ENCODE measurements around the gene VAV2. TPM values are rescaled to one million over a fixed set of nuclear protein-coding genes. Genes with fewer than 3 reads are reported as not detected.

The VAV2 gene
- total RNA-seq, 1 experiment from 2014 or later = 22.8 TPM

DNA sequence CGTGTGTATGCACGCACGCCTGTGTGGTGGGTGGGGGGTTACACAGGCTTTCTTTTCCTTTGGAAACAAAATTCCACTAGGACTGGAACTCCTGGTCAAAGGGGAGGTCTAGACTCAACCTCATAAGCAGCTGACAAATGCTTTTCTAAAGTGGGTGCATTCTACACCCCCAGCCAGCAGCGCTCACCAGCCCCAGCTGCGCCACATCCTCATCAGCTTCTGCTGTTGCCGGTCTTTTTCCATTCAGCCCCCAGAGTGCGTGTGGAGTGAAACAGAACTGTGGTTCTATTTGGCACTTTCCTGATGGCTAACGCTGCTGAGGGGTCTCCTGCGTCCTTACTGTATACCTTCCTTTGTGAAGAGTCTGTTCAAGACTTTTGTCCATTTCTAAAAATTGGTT is 176.3 kb downstream of the VAV2 start:
- Histone ChIP-seq H3K9me3 (no peaks in the 10 kb centered on the region), H3K27me3 (no peaks in the 10 kb centered on the region), H3K36me3 (no peaks in the 10 kb centered on the region; the same call in 1 of the 2 replicates), H3K4me3 (no peak overlapping the region)
- no peak for DNase-seq

DNA sequence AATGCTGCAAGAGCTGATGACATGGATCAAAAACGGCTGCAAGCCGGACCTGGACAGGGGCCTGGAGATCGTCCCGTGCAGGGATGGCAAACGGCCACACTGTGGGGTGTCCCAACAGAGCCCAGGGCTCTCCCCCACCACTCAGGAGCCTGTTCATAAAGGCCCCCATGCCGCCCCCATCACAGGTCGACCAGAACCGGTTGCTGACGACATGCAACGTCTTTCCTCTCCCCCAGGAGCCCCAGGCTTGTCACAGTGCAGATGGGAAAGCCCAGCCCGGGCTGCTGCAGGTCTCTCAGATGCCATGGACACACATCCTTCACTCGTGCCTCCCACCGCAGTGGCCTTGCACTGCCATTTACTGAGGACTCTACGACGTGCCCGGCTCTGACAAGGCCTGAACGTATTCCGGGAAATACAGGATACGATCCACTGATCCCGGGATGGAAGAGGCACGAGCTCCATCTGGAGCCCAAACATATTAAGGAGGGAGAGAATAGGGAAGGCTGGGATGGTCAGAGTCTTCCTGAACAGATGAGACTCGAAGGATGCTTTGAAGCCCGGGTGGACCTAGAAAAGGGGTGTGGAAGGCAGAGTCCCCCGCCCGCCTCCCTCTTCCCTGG is 177.4 kb downstream of the VAV2 start:
- H3K4me3 ChIP-seq = no peak overlapping the region
- H3K9me3 ChIP-seq = no peaks in the 10 kb centered on the region
- H3K36me3 ChIP-seq = no peaks in the 10 kb centered on the region; the same call in 1 of the 2 replicates
- H3K27me3 ChIP-seq = no peaks in the 10 kb centered on the region
- no peak for DNase-seq

DNA sequence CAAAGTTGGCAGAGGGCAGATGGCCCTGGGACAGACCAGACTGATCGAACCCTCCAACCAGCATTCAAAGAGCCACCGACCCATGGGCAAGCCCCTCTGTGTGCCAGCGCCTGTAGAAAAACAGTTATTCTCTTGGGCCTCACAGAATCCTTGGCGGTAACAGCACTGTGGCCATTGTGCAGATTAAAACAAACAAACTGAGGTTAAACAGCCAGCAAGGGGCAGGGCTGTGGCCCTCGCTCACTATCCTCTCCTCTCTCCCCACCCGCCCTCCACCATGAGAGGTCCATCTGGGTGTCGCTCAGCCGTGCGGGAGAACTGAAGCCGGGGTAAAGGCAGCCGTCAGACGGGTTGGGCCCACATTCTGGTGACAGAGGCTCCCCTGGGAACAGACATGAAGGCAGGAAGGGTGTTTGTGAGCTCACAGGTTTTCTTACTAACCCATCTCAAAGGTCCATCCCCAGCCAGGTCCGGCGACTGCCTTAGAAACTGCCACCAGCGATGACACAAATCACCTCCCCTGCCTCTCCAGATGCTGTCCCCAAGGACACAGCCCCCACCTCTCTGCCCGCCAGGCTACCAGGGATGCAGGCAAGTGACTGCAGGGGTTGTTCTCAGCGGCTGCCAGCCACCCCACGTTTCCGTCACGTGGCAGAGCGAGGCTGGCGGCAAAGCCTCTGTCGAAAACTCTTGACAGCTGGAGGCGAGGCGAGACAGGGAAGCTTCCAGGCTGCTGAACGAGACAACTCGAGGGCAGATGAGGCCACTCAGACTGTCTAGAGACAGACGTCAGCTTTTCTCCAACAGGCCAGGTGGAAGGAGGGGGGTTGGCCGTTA is 178.2 kb downstream of the VAV2 start:
- H3K36me3 ChIP-seq = no peaks in the 10 kb centered on the region; the same call in none of the 2 replicates
- no peaks in the 10 kb centered on the region for H3K9me3 ChIP-seq
- no peaks in the 10 kb centered on the region for H3K27me3 ChIP-seq
- no peak for DNase-seq
- H3K4me3 ChIP-seq = no peak overlapping the region

DNA sequence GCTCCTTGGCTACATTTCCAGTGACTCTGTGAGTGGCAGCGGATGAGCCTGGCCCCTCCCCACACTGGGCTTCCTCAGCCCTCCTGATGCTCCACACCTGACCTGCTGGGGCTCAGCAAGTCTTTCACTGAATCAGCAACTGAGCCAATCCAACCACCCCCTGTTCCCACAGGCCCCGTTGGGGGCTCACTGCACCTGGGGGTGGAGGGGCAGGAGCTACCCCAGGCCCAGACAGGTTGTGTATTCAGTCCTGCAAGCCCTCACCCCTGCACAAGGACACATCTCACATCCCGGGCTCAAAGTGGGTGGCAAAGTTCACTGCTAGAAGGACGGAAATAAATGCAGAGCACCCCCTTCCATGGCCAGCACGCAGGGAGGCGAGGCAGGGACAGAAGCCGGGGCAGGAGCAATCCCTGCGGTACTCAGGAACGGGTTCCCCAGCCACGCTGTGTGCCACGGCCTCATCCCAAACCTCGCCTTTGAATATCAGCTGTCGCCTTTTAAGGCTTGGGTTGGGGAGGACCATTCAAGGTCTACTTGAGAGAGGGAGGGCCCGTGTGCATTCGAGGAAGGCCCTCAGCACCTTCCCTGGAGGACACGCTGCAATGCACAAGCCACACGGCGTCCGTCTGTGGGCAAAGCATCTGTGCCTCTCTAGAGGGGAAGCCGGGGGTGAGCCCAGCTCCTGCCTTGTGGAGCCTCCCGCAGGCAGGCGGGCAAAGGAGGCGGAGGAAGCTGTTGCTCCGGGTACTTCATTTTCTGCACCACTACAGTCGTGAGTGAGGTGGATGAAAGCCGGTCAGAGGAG is 179.0 kb downstream of the VAV2 start:
- no peak for DNase-seq
- Histone ChIP-seq H3K36me3 (no peaks in the 10 kb centered on the region; the same call in none of the 2 replicates), H3K9me3 (no peaks in the 10 kb centered on the region), H3K4me3 (no peak overlapping the region), H3K27me3 (no peaks in the 10 kb centered on the region)

DNA sequence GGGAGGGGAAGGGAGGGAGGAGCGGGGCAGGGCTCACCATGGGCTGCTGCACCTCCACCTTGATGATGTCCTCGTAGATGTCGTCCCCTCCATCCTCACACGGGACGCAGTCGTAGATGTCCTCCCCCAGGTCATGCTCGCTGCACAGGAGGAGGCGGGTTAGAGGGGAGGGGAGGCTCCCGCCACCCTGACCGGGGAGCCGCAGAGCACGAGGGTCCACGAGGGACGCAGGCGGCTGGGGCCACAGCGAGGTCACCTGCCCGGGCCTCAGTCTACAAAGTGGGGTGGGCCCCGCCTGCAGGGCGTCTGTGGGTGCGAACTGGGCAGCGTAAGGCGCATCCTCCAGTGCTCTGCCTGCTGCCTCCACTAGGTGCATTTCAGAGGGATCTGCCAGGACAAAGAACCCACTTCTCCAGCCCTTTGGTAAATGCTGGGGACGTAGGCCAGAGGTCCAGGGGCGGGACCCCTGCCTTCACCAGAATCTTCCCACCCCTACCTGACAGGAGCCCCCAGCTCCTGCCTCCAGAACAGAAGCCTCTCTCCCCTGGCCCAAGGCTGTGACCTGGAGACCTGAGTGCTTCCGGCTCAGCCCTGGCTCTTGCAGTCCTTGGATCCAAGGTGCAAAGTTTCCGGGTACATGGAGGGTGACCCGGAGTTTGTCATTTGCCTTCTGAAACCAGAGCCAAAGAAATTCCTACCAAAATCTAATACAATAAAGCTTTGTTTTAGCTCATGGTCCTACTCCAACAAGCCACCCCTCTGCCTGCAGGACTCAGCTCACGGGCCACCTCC is 179.9 kb downstream of the VAV2 start:
- Histone ChIP-seq H3K36me3 (peaks cover 5% of the 10 kb centered on the region), H3K9me3 (no peaks in the 10 kb centered on the region), H3K27me3 (no peaks in the 10 kb centered on the region), H3K4me3 (no peak overlapping the region)
- DNase-seq = no peak

DNA sequence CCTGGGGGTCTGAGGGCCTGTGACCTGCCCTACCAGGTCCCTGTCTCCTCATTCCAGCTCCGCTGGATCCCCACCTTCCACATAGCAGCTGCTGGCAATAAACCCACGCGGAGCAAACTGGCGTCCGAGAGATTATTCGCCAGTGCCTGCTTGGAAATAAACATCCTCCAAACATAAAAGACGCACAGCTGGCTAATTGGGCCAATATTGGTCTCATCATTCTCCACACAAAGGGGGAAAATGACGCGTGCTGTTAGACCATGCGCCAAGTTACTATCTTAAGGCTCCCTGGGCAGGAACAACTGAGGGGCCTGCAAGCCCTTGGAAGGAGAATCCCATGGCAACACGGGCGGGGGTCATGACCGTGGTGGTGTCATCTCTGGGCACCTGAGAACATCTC is 180.7 kb downstream of the VAV2 start:
- Histone ChIP-seq H3K27me3 (no peaks in the 10 kb centered on the region), H3K4me3 (no peak overlapping the region), H3K9me3 (no peaks in the 10 kb centered on the region), H3K36me3 (peaks cover 5% of the 10 kb centered on the region)
- DNase-seq = no peak

DNA sequence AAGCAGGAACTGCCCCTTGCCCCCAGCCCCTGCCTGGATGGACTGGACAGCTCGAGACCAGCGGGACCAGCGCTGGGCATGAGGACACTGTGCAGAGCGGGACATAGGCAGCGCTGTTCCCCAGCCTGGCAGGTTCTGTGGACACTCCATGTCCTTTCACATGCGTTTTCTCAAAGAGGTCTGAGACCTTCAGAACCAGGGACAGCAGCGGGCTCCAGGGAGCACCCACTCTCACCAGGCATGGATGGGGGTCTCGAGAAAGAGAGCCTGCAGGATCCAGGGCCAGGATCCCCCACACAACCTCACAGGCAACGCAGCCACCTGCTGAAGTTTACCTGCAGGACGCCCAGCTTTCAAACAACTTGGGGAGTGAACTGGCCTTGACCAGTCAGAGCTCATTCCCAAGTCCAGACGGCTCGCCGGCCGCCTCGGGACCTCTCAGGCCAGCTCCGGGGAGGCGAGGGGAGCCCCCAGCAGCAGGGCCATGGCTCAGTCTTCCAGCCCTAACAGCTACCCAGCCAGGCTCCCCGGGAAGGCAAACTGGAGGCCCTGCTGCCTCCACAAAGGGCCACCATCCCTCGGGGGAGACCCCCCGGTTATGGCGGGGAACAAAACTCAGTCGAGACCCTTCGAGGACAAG is 181.4 kb downstream of the VAV2 start:
- DNase-seq = no peak
- Histone ChIP-seq H3K36me3 (peaks cover 5% of the 10 kb centered on the region; the same call in 1 of the 2 replicates), H3K27me3 (no peaks in the 10 kb centered on the region), H3K4me3 (no peak overlapping the region), H3K9me3 (no peaks in the 10 kb centered on the region)

DNA sequence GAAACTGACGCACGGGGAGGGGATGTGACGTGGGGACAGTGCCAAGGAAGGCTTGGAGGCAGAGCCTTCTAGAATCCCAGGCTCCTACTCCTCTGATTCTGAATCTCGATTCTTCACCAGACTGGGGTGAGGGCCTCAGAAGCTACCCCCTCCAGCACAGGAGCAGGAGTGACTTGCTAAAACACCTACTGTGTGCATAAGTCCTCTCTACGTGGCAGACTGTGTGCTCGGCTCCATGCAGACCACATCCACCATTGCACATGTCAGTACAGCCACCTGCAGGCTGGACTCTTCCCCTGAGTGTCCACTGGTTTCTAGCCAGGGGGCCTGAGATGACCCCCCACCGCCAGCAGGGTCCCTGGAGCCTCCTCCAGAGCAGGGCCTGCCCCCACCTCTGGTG is 182.8 kb downstream of the VAV2 start:
- H3K9me3 ChIP-seq = no peaks in the 10 kb centered on the region
- H3K36me3 ChIP-seq = peaks cover 5% of the 10 kb centered on the region; the same call in 1 of the 2 replicates
- H3K27me3 ChIP-seq = no peaks in the 10 kb centered on the region
- no peak overlapping the region for H3K4me3 ChIP-seq
- DNase-seq = no peak

DNA sequence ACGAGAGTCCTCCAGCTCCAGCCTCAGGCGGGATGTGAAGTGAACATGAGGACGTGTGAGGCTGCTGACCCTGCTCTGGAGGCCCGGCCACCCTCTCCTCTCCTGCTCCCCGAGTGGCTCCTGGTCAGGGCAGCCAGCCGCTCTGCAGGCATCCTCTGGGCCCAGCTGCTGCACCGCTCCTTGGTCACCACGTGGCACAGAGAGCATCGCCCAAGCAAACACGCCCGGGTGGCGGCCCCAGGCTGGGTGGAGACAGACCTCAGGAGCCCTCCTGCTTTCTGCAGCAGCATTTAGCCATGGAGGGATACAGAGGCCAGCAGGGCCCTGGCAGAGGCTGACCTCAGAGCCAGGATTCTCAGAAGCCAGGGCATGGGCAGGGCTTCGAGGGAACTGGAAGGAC is 184.3 kb downstream of the VAV2 start:
- Histone ChIP-seq H3K4me3 (no peak overlapping the region), H3K9me3 (no peaks in the 10 kb centered on the region), H3K36me3 (peaks cover 5% of the 10 kb centered on the region; the same call in 1 of the 2 replicates), H3K27me3 (no peaks in the 10 kb centered on the region)
- no peak for DNase-seq

DNA sequence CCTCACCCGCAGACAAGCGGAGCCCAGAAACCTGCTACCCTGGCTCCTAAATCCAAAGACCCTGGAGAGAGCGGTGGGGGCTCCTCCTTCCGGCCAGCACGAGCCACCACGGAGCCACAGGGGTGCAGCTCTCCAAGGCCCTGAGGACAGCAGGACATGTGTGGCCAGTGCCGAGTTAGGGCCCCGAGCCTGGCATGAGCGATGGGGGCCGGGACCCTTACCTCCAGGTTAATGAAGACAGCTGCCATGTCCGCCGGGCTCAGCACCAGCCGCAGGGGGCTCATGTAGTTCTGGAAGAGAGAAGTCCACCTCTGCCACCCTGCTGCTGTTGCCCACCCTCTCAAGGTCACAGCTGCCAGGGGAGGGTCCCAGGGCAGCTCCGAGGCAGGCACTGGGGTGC is 185.1 kb downstream of the VAV2 start:
- Histone ChIP-seq H3K27me3 (no peaks in the 10 kb centered on the region), H3K36me3 (peaks cover 5% of the 10 kb centered on the region; the same call in 1 of the 2 replicates), H3K9me3 (no peaks in the 10 kb centered on the region), H3K4me3 (no peak overlapping the region)
- DNase-seq = no peak

DNA sequence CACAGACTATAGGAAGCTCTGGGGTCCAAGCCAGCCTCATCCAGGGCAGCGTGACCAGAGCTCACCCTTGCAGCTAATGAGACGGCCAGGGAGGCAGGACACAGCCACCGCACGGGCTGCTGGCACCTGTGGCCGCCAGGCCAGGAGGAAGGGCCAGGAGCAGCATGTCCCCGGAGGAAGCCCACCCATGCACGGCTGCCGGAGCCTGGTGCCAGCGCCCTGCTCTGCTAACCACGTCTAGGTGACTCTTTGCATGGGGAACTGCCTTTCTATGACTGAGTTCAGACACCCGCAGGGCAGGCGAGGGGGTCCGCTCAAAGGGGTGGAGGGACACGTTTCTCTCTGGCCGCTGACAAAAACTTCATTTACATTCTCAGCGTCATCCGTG is 185.5 kb downstream of the VAV2 start:
- no peak for DNase-seq
- Histone ChIP-seq H3K4me3 (no peak overlapping the region), H3K36me3 (peaks cover 5% of the 10 kb centered on the region; the same call in 1 of the 2 replicates), H3K9me3 (no peaks in the 10 kb centered on the region), H3K27me3 (no peaks in the 10 kb centered on the region)

DNA sequence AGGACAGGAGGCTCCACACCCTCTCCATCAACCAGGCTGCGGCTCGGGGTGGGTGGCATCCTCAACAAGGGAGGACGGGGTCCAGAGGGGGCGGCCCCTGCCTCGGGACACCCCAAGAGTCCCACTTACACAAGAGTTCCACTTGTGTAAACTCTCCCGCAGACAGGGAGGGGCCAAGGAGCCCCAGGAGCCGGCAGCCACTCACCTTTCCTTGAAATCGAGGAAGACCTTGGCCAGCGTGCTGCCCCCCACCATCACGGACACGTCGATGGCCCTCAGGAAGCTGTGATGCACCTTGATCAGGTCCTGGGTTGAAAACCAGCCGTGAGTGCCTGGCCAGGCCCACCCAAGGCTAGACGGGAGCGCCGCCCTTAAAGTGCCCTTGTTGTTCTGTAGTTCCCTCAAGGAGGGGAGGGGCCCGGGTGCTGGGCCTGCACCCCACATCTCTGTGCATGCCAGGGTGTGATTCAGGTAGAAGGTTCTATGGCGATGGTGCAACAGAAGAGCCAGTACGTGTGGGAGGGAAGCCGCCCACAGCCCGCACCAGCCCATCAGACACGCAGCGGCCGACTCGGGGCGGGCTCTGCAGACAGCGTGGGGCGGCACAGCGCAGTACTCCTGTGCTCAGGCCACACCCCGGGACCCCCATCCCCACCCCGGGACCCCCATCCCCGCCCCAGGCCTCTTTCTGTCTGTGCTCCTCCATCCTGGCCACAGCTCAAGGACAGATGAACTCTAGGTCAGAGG is 186.1 kb downstream of the VAV2 start:
- H3K9me3 ChIP-seq = no peaks in the 10 kb centered on the region
- H3K27me3 ChIP-seq = no peaks in the 10 kb centered on the region
- H3K4me3 ChIP-seq = no peak overlapping the region
- H3K36me3 ChIP-seq = peaks cover 5% of the 10 kb centered on the region; the same call in 1 of the 2 replicates
- DNase-seq = no peak

DNA sequence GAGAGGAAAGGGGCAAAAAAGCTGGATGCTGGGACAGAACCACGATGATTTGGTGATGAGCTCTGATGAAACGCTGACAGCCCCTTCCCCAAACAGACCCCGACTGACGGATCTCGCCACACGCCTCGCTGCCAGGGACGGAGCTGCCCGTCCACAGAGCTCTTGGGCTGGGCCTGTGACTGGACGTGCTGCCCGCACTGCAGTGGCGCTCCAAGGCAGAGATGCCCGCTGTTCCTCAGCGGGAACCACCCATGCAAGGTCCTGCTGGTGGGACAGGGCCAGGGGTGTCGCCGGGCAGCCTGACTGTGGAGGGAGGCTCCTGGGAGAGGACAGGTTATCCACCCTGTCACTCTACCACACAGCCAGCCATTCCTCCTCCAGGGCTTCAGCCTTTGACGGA is 187.9 kb downstream of the VAV2 start:
- no peak for DNase-seq
- Histone ChIP-seq H3K9me3 (no peaks in the 10 kb centered on the region), H3K27me3 (no peaks in the 10 kb centered on the region), H3K36me3 (peaks cover 5% of the 10 kb centered on the region; the same call in 1 of the 2 replicates), H3K4me3 (no peak overlapping the region)

DNA sequence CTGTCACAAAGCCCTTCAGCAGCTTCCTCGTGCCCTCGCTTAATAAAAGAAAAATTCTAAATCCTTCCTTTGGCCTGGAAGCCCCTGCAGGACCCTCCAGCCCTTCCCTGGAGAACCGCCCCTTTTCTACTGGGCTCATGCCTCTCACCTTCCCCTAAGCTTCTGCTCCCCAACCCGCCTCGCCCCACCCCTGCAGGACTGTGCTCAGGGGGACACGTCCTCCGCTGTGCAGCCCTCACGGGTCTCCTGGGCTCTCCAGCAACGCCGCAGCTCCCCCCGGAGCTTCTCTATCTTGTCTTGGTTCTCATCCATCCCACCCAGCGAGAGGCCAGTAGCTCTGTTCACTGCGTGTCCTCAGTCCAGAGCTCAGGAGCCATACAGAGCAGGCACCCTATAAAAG is 188.4 kb downstream of the VAV2 start:
- Histone ChIP-seq H3K4me3 (no peak overlapping the region), H3K36me3 (peaks cover 5% of the 10 kb centered on the region; the same call in 1 of the 2 replicates), H3K27me3 (no peaks in the 10 kb centered on the region), H3K9me3 (no peaks in the 10 kb centered on the region)
- DNase-seq = no peak

DNA sequence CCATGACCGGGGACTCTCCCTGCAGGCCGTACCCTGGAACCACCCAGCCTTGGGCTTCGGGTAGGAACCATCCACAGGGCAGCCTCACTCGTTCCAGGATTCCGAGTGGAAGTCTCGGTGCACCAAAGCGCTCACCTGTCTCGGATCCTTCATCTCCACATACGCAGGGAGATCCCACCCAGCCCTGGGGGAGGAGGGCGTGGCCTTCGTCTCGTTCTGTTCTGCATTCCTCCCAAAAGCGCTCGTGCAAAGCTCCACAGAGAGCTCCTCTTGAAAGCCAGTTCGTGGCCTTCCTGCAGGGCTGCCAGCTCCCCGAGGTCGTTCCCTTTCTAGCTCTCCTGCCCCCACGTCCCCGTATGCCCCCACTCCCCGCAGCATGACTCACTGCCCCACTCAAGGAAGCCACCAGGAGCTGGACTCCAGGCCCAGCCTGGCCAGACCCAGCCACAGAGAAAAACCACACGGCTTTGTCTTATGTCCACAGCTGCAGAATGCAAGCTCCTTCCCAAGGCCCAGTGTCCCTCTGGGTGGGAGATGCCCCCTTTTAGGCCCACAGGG is 189.0 kb downstream of the VAV2 start:
- H3K36me3 ChIP-seq = peaks cover 5% of the 10 kb centered on the region; the same call in 1 of the 2 replicates
- no peaks in the 10 kb centered on the region for H3K9me3 ChIP-seq
- H3K27me3 ChIP-seq = no peaks in the 10 kb centered on the region
- no peak overlapping the region for H3K4me3 ChIP-seq
- DNase-seq = no peak

All from MG63 (cell line).